ENCODE data around the gene GUCD1.
"Not testable (repeated sequence)": the region's sequence is repeated elsewhere in the genome, so short reads cannot be mapped to it uniquely, and the experiment has no call there.

Gene GUCD1

DNA sequence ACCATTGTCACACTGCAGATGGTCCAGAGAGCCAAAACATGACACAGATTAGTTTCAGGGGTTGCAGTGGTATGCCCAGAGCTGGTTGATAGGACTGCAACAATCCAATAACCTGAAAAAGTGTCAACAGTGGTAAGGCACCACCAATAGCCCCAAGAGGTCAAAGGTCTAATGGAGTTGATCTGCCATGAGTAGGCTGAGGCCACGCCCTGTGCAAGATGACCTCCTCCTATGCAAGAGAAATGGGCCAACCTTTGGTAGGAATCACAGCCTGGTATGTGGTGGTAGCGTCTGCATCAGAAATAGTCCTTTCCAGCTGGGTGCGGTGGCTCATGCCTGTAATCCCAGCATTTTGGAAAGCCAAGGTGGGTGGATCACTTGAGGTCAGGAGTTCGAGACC is 19.6 kb downstream of the GUCD1 start:
- no peak overlapping the region for H3K4me3 ChIP-seq (replicated peaks in 1 of 2; ENCODE audit: low read depth in 2 of 2, low read length in 2 of 2)
- TF ChIP-seq, protein P1, sequence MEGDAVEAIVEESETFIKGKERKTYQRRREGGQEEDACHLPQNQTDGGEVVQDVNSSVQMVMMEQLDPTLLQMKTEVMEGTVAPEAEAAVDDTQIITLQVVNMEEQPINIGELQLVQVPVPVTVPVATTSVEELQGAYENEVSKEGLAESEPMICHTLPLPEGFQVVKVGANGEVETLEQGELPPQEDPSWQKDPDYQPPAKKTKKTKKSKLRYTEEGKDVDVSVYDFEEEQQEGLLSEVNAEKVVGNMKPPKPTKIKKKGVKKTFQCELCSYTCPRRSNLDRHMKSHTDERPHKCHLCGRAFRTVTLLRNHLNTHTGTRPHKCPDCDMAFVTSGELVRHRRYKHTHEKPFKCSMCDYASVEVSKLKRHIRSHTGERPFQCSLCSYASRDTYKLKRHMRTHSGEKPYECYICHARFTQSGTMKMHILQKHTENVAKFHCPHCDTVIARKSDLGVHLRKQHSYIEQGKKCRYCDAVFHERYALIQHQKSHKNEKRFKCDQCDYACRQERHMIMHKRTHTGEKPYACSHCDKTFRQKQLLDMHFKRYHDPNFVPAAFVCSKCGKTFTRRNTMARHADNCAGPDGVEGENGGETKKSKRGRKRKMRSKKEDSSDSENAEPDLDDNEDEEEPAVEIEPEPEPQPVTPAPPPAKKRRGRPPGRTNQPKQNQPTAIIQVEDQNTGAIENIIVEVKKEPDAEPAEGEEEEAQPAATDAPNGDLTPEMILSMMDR (IDR thresholded peaks at IDR 0.05; ENCODE audit: low read depth, low read length): no peak
- no peak for DNase-seq (ENCODE audit: low read depth in 2 of 2)

DNA sequence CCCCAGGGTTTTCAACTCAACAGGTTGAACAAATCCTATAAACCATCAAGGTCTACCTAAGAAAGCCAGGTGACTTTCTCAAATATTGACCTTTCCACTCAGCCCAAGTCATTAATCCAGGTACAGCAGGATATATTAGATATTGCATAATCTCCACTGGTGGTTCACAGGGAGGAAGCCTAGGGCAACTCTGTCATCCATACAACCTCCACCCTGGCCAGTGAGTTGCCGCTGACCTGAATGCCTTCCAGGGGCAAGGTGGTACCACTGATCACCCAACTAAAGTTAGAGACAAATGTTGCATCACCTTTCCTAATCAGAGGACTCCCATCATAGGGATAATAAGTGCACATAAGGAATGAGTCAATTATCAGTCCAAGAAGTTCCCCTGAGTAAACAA is 22.9 kb downstream of the GUCD1 start:
- no peak for DNase-seq (ENCODE audit: low read depth in 2 of 2)
- TF ChIP-seq, protein P1 (IDR thresholded peaks at IDR 0.05; ENCODE audit: low read depth, low read length): no peak
- H3K4me3 ChIP-seq (replicated peaks in 1 of 2; ENCODE audit: low read depth in 2 of 2, low read length in 2 of 2): no peak overlapping the region

DNA sequence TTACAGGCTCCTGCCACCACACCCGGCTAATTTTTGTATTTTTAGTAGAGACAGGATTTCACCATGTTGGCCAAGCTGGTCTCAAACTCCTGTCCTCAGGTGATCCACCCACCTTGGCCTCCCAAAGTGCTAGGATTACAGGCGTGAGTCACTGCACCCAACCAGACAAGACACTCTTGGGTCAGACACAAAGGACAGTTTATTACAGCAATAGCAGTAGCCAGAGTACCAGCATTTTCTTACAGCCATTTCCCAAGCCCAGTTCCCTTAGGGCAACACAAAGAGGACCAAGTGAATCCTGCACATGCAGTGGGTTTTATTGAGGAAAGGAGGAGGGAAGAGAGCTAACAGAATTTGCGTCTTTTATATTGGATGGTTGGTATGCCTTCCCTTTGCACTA is 24.0 kb downstream of the GUCD1 start:
- not testable (repeated sequence) for H3K4me3 ChIP-seq (replicated peaks in 1 of 2; ENCODE audit: low read depth in 2 of 2, low read length in 2 of 2); DNase-seq (ENCODE audit: low read depth in 2 of 2)

DNA sequence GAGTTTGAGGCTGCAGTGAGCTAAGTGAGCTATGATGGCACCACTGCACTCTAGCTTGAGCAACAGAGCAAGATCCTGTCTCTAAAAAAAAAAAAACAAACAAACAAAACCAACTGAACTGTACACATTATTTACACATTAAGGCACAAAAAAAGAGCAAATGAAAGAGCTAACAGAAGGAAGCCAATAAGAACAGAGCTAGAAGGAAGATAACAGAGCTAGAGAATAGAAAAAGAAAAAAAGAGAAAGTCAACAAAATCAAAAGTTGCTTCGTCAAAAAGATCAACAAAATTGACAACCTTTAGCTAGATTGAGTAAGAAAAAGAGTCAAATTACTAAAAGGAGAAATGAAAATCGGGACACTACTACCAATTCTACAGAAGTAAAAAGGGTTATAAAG is 25.0 kb downstream of the GUCD1 start:
- H3K4me3 ChIP-seq (replicated peaks in 1 of 2; ENCODE audit: low read depth in 2 of 2, low read length in 2 of 2): no peak overlapping the region
- DNase-seq (ENCODE audit: low read depth in 2 of 2): no peak
- TF ChIP-seq, protein P1 (IDR thresholded peaks at IDR 0.05; ENCODE audit: low read depth, low read length): no peak

DNA sequence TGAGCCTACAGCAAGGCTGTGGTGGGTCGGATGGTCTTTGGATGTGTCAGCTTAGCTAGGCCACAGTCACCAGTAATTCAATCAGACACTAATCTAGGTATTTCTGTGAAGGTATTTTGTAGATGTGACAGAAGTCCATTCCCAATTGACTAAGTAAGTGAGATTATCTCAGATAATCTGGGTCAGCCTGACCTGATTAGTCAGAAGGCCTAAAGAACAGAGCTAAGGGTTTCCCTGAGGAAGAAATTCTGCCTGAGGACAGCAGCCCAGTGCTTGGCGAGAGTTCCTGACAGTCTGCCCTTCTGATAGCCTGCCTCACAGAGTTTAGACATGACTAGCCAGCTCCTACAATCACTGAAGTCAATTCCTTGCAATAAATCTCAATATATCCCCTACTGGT is 28.7 kb downstream of the GUCD1 start:
- H3K4me3 ChIP-seq (replicated peaks in 1 of 2; ENCODE audit: low read depth in 2 of 2, low read length in 2 of 2): no peak overlapping the region
- DNase-seq (ENCODE audit: low read depth in 2 of 2): no peak
- TF ChIP-seq, protein P1 (IDR thresholded peaks at IDR 0.05; ENCODE audit: low read depth, low read length): no peak

DNA sequence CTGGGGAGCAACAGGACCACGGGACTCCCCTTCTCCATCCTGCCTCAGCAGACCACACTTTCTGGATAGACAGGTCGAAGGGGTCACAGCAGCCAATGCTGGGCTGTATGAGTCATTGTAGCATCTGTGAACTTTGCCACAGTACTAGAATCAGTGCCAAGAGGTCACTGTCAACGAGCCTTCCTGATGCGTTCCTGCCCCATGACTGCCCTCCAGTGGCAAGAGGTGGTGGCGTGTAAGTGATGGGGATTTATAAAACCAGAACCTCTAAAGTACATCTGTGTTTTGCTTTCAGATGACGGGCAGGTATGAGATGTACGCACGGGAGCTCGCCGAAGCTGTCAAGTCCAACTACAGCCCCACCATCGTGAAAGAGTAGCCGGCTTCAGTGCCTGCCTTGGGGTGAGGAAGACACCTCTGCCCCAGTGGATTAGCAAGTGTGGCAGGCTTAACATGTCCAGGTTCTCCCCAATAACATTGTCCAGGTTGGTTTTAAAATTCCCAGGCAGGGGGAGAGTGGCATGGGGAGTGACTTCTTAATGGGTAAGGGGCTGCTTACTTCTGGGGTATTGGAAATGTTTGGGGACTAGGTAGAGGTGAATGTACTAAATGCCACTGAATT is 29.4 kb downstream of the GUCD1 start:
- TF ChIP-seq, protein P1 (IDR thresholded peaks at IDR 0.05; ENCODE audit: low read depth, low read length): peak; percentile 94
- no peak overlapping the region for H3K4me3 ChIP-seq (replicated peaks in 1 of 2; ENCODE audit: low read depth in 2 of 2, low read length in 2 of 2)
- DNase-seq (ENCODE audit: low read depth in 2 of 2): peak; percentile 75 to 78

DNA sequence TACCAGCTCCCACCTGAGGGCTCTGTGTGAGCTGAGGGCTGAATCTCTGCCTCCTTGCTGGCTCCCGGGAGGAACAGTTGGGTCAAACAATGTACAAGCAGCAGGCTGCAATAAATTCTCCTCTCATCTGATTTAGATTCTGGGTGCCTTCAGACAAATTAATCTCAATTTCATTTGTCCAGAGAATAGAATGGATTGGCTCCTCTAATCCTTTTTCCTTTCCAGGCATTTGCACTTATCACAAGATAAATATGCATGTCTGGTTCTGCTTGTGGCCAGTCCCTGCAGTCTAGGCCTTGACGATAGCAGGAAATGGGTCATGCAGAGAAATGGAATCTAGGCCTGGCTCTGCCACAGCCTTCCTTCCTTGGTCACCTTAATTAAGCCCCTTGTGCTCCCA is 31.1 kb downstream of the GUCD1 start:
- H3K4me3 ChIP-seq (replicated peaks in 1 of 2; ENCODE audit: low read depth in 2 of 2, low read length in 2 of 2): no peak overlapping the region
- TF ChIP-seq, protein P1 (IDR thresholded peaks at IDR 0.05; ENCODE audit: low read depth, low read length): no peak
- DNase-seq (ENCODE audit: low read depth in 2 of 2): peak; percentile 51 to 59
